Glomerular endothelial cell (primary cell): Measurements from ENCODE around the gene EDEM1. TPM values are rescaled to one million over a fixed set of nuclear protein-coding genes. Genes with fewer than 3 reads are reported as not detected.

Experiments used
- DNase-seq: peaks from one replicate; pipeline ENCODE4 v3.0.0-alpha.2; 2011; ENCODE audit warnings: low read depth, low spot score; ENCODE audit errors: extremely low read depth
- total RNA-seq: library from RNA; depleted of rRNA; stranded (reverse); fragments of >200 nt; gene quantifications from 2 replicates; pipeline ENCODE4 v1.2.3, GENCODE V29; 2015

Gene EDEM1
- total RNA-seq, 1 donor from 2014 or later: 63.4 TPM

DNA sequence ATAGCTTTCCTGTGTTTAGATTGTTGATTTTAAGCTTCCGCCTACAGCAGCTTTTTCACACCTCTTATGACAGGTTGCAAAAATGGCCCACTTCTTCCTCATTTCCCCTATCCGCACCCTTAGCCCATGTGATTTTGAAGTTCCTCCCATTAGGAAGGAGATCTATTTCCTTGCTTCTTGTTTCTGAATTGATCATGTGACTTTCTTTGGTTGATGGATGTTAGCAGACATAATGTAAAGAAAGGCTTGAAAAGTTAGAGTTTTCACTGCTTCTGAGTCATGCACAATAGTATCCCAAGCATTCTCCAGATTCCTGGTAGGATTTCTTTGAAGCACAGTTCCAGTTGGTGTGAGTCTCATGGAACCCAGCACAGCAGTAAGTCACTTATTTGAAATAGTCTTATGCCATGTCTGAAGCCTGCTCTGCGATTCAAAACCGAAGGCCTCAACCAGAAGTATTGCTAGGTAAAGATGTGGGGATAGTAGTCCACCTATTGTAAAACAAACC, 76.6 kb downstream of the EDEM1 start:
- no peak for DNase-seq

DNA sequence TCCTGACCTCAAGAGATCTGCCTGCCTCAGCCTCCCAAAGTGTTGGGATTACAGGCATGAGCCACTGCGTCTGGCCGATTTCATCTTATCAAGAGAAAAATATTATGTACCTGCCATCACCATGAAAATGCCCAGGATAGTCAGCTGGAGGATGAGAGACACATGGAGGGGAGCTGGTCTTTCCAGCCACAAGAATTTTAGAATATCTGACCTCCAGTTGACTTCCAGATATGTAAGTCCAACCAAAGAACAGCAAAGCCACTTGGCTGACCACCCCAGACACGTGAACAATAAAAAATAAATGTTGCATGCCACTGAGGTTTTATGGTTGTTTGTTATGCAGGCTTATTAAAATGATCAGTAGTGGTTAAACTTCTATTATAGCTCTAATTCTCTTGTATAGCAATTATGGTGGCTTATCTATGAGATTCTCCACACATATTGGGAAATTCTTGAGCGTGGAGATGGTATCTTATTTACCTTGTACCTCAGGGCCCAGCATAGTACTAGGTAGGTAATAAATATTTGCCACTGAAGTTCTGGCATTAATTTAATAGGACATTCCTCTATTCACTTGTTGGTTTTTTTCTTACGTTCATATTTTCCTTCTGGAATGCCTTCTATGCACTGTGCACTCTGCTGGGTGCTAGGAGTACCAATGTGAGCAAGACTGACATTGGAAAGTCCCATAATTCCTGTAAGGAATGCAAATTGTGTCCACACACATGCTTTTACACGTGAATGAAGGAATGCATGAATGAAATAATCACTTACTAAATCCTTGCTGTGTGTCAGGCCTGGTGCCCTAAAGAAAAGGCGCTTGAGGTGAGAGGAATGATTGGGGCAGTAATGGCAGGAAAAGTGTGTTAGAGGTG, 77.6 kb downstream of the EDEM1 start:
- DNase-seq: no peak

DNA sequence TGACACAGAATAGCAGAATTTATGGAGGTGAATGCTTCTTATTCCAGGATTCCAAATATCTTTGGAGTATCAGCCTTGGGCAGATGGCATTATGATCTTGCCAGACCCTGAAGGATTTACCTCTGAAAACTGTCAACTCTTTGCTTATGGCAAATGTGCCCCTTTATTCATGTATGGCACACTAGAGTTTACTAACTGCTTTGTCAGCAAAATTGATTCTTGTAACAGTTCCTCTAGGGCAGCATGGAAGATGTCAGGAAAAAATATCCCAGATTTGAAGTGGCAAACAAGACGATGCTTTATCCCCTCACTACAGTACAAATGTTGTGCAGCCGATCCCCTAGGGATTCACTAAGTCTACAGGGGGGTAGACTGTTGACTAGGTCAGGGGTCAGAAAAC, 79.7 kb downstream of the EDEM1 start:
- DNase-seq: no peak

DNA sequence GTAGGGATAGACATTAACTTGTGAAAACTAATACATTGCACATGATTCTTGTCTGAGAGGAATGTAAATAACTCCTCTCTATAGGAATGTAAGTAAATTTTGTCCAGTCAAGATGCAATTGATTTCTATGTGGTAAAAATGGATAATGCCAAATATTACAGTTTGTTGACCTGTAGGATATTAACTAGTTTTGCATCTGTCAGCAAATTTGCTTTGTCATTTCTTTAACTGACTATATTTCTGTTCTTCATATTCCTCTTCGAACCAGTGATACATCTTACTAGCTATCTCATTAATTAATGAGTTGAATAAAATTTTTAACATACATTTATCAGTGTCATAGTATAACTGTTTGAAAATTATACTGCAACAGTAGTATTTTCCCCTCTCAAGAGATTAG, 80.4 kb downstream of the EDEM1 start:
- no peak for DNase-seq

Other genes with a start within 250 kb of the EDEM1 start
- gene BHLHE40, start 208.3 kb upstream of the EDEM1 start, total RNA-seq: 50.3 and 74.4 TPM in 2 replicates
- 45.9 and 50.8 TPM in 2 replicates for gene ARL8B, start 65.4 kb upstream of the EDEM1 start, total RNA-seq